ENCODE measurements around the gene CLIP1.

The CLIP1 gene

GRCh38 chr12:122421821-122422729 lies at the start of gene CLIP1:
TSS of gene CLIP1 (minus strand) at chr12:122422669. CDS start at chr12:122380452, 42,217 bp downstream.
- TF ChIP-seq GATA3 (IDR thresholded peaks at IDR 0.05; ENCODE audit: low read depth, low read length) (no peak), GATA2 (IDR thresholded peaks at IDR 0.05; ENCODE audit: low read depth, low read length) (no peak)

DNA sequence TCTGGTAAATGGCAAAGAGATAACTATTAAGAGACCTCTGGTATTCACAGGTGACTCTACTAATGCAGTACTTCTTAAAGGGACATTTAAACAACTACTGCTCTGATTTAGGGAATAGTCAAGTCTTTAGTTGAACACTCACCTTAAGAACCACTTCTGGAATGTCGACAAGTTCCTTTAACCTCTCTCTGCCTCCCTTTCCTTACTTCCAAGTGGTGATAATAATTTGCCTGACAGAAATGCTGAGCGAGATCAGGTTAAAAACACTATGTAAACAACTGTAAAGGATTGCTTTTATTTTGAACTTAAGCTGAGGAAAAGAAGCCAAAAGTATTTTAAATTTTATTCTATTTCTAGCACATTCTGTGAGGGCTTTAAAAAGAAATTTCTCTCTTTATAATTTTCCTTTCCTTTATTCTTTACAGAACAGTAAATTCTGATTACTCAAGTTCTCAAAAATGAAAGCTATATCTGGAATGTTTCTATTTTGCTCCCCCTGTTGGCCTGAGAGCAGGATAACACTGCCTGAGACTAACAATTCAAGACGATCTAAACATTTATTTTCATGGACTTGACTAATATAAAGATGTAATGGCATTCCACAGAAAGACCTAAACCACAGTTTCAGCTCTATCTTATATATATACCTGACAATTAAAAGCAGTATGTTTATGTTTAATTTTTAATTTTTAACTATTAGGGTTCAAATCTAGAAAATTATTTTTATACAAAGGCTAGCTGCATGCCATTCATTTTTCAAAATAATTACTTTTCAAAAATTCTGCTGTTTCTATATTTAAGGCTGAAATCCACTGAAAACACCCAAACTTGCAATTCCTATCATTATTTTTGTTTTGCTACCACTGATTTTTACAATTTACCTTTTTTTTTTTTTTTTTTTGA lies 49.1 kb upstream of the CLIP1 start:
- TF ChIP-seq GATA3 (IDR thresholded peaks at IDR 0.05; ENCODE audit: low read depth, low read length) (no peak), GATA2 (IDR thresholded peaks at IDR 0.05; ENCODE audit: low read depth, low read length) (no peak)

DNA sequence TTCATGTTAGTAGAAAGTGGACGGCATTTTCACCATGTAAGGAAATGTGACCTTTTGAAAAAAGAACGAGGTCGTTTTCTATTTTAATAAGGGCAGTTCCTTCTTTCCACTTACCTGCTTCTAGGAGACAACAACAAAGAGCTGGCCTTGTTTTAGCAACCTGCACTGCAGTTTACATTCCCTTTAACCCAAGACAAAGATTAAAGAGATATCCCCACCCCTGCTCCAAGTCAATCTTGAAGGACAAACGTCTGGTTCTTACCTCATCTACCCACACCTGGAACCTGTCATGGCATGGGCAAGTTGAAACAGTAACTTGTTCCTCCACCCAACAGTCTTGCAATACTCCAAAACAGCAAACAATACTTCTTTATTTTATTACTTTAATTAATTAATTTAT lies 45.5 kb upstream of the CLIP1 start:
- TF ChIP-seq GATA2 (IDR thresholded peaks at IDR 0.05; ENCODE audit: low read depth, low read length) = no peak

DNA sequence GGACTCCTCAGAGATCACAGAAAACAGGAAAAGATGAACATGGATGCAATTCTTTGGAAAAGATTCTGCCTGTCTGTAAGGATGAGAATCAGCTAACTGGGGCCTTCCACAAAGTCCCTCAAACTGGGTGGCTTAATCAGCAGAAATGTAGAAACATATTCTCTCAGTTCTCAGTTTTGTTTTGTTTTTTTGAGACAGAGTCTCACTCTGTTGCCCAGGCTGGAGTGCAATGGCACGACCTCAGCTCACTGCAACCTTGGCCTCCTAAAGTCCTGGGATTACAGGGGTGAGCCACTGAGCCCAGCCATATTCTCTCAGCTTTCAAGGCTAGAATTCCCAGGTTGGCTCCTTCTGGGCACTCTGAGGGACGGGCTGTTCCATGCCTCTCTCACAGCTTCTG lies 38.2 kb upstream of the CLIP1 start:
- TF ChIP-seq GATA3 (IDR thresholded peaks at IDR 0.05; ENCODE audit: low read depth, low read length) (no peak), GATA2 (IDR thresholded peaks at IDR 0.05; ENCODE audit: low read depth, low read length) (no peak)

DNA sequence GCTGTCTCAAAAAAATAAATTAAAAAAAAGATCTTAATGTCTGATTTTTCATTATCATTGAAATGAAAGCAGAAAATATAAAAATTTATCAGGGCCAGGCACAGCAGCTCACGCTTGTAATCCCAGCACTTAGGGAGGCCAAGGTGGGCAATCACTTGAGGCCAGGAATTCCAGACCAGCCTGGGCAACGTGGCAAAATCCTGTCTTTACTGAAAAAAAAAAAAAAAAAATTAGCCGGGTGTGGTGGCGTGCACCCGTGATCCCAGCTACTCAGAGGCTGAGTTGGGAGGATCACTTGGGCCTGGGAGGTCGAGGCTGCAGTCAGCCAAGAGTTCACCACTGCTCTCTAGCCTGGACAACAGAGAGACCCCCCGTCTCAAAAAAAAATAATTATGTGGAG lies 37.6 kb upstream of the CLIP1 start:
- TF ChIP-seq GATA2 (IDR thresholded peaks at IDR 0.05; ENCODE audit: low read depth, low read length) = no peak
- no peak for TF ChIP-seq GATA3 (IDR thresholded peaks at IDR 0.05; ENCODE audit: low read depth, low read length)

DNA sequence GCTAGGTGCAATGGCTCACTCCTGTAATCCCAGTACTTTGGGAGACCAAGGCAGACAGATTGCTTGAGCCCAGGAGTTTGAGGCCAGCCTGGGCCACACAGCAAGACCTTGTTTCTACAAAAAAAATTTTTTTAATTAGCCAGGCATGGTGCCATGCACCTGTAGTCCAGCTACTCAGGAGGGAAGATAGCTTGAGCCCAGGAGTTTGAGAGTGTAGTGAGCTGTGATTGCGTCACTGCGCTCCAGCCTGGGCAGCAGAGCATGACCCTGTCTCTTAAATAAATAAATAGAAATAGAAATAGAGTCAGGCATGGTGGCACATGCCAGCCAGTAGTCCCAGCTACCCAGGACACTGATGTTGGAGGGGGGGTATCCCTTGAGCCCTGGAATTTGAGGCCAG lies 36.7 kb upstream of the CLIP1 start:
- no peak for TF ChIP-seq GATA3 (IDR thresholded peaks at IDR 0.05; ENCODE audit: low read depth, low read length)
- no peak for TF ChIP-seq GATA2 (IDR thresholded peaks at IDR 0.05; ENCODE audit: low read depth, low read length)

DNA sequence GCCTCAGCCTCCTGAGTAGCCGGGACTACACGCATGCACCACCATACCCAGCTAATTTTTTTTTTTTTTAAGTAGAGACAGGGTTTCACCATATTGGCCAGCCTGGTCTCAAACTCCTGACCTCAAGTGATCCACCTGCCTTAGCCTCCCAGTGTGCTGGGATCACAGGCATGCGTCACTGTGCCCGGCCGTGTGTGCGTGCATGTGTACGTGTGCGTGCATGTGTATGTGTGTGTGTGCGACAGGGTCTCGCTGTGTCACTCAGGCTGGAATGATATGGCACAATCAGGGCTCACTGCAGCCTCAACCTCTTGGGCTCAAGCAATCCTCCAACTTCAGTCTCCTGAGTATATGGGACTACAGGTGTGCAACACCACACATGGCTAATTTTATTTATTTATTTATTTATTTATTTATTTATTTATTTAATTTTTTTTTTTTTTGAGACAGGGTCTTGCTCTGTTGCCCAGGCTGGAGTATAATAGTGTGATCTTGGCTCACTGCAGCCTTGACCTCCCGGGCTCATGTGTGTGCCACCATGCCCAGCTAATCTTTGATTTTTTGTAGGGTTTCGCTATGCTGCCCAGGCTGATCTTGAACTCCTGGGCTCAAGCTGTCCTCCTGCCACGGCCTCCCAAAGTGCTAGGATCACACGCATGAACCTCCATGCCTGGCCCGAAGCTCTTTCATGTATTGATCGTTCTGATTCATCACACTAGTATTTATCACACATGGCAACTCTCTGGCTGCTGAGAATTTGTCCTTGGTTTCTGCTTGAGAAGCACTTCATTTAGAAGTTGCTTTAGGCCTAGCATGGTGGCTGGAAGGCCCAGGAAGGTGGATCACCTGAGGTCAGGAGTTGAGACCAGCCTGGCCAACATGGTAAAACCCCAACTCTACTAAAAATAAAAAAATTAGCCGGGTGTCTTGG lies 35.9 kb upstream of the CLIP1 start:
- TF ChIP-seq GATA2 (IDR thresholded peaks at IDR 0.05; ENCODE audit: low read depth, low read length) (no peak), GATA3 (IDR thresholded peaks at IDR 0.05; ENCODE audit: low read depth, low read length) (no peak)

DNA sequence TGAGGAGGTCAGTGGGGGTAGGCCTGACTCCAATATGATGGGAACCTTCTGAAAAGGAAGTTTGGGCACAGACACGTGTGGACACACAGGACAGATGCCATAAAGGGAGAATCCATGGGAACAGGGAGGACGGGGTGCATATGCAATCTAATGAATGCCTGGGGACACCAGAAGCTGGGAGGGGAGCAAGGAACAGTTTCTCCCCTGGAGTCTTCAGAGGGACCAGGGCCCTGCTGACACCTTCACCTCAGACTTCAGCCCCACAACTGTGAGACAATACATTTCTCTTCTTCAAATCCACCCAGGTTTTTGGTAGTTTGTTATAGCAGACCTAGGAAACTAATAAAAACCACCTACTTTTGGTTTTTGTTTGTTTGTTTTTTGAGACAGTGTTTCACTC lies 35.2 kb upstream of the CLIP1 start:
- TF ChIP-seq GATA2 (IDR thresholded peaks at IDR 0.05; ENCODE audit: low read depth, low read length) (no peak), GATA3 (IDR thresholded peaks at IDR 0.05; ENCODE audit: low read depth, low read length) (no peak)

DNA sequence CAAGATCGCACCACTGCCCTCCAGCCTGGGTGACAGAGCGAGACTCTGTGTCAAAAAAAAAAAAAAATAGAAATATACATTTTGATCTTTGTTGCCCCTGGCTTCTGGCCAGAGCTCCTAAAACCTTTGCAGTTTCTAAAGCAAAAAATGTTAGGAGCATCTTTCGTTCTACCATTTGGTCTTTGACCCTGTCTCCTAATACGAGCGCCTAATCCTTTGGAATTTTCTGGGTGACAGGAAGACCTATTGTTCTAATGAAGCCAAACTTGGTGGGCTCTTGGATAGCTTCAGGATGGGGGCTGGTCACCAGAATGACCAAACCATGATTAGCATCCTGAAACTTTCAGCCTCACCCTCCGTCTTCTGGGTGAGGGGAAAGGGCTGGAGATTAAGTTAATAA lies 32.3 kb upstream of the CLIP1 start:
- no peak for TF ChIP-seq GATA3 (IDR thresholded peaks at IDR 0.05; ENCODE audit: low read depth, low read length)
- TF ChIP-seq GATA2 (IDR thresholded peaks at IDR 0.05; ENCODE audit: low read depth, low read length) = no peak

GRCh38 chr12:122454250-122454721 lies 31.8 kb upstream of the CLIP1 start:
- TF ChIP-seq GATA3 (IDR thresholded peaks at IDR 0.05; ENCODE audit: low read depth, low read length) (no peak), GATA2 (IDR thresholded peaks at IDR 0.05; ENCODE audit: low read depth, low read length) (no peak)

GRCh38 chr12:122452701-122453285 lies 30.3 kb upstream of the CLIP1 start:
- TF ChIP-seq GATA2 (IDR thresholded peaks at IDR 0.05; ENCODE audit: low read depth, low read length) = no peak
- TF ChIP-seq GATA3 (IDR thresholded peaks at IDR 0.05; ENCODE audit: low read depth, low read length) = no peak

DNA sequence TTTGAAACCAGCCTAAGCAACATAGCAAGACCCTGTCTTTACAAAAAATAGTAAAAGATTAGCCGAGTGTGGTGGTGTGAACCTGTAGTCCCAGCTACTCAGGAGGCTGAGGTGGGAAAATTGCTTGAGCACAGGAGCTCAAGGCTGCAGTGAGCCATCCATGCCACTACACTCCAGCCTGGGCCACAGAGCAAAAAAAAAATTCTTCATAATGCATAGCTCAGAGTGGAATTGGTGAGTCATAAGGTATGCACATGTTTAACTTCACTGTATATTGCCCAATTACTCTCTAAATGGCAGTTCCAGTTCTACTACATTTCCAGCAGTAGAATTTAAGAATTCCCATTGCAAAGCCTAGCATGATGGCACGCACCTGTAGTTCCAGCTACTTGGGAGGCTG lies 26.8 kb upstream of the CLIP1 start:
- TF ChIP-seq GATA2 (IDR thresholded peaks at IDR 0.05; ENCODE audit: low read depth, low read length) (no peak), GATA3 (IDR thresholded peaks at IDR 0.05; ENCODE audit: low read depth, low read length) (no peak)

DNA sequence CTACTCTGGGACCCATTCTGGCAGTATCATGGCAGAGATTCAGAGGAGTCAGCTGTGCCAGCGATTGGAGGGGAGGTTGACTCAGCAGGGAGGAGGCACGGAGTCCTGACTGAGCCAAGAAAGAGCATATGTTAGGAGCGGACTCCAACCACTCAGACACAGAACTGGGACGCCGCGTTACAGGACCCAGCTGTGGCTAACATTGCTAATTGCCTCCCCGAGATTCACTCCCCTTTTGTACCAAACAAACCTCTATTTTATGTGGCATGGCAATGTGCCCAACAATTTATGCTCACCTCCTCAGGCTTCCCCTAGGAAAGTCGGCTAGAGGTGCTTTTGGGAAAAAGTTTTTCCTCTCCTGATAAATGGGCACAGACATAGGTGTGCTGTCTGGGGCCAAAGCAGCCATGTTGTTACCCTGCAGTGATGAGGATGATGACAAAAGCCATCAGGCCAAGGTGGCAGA lies 15.2 kb upstream of the CLIP1 start:
- TF ChIP-seq GATA2 (IDR thresholded peaks at IDR 0.05; ENCODE audit: low read depth, low read length) = no peak
- no peak for TF ChIP-seq GATA3 (IDR thresholded peaks at IDR 0.05; ENCODE audit: low read depth, low read length)
